HCT116 (cell line): ENCODE data around the gene FAM47E. TPM values are rescaled to one million over a fixed set of nuclear protein-coding genes. Genes with fewer than 3 reads are reported as not detected.

Source experiments
- ATAC-seq: fragments of 200-7000 bp; cut with Tn5 transposase; 2 replicates; pipeline ENCODE4 v1.9.1; 2020; ENCODE audit warnings: mild to moderate bottlenecking, moderate library complexity
- BruUV-seq: library from RNA; stranded (reverse); fragments of 400-500 nt; replicated peaks from 2 replicates; lab custom pipeline; 2021; lab: Mats Ljungman, UMichigan
- CTCF ChIA-PET: fragments of 300-600 bp; sonication (Branson Sonifier 250); formaldehyde crosslinking; loops from one replicate; lab custom pipeline; 2021; ENCODE audit warnings: antibody characterized with exemption; lab: Charles Lee
- POLR2A ChIA-PET: fragments of 300-600, 350-600 bp; sonication (Branson Sonifier 250); formaldehyde crosslinking; loops from one replicate; lab custom pipeline; 2021; ENCODE audit warnings: antibody characterized with exemption; lab: Charles Lee
- RAD21 ChIA-PET, 2 experiments: fragments of 300-600 bp; sonication (Branson Sonifier 250); formaldehyde crosslinking; loops; one replicate each; lab custom pipeline; 2023; ENCODE audit warnings: low total read pairs in 2 of 2; ENCODE audit not compliant: uncharacterized antibody in 2 of 2, unreplicated experiment in 2 of 2, low non-redundant PET in 1 of 2; lab: Charles Lee
- DNase-seq: peaks from one replicate; pipeline ENCODE4 v3.0.0-alpha.2; 2010; ENCODE audit warnings: low read depth, low spot score
- H2AFZ ChIP-seq: fragments of 200-600 bp; shearing (Covaris generic), sonication (generic); 2 replicates; pipeline ENCODE4 v1.6.1; 2017; ENCODE audit warnings: low read depth, mixed run types, mixed read lengths, antibody characterized with exemption, low read length; ENCODE audit not compliant: poor library complexity, severe bottlenecking
- H3K27ac ChIP-seq: 2 replicates; pipeline ENCODE4 v1.5.1; 2012; ENCODE audit warnings: low read depth, low read length
- H3K27me3 ChIP-seq: fragments of 200-600 bp; sonication (generic); 2 replicates; pipeline ENCODE4 v1.6.1; 2016; ENCODE audit warnings: mixed run types, low read length, mixed read lengths; ENCODE audit not compliant: insufficient read depth
- H3K36me3 ChIP-seq, 2 experiments: fragments of 200-500 bp in 1 of 2; fragments of 200-600 bp in 1 of 2; sonication (Bioruptor generic) in 1 of 2; sonication (generic) in 1 of 2; 2 replicates each; pipeline versions ENCODE4 v1.5.1 to v1.6.1; 2014 to 2016; ENCODE audit warnings: low read length in 2 of 2, inconsistent platforms in 1 of 2, mixed read lengths in 1 of 2, mixed run types in 1 of 2; ENCODE audit not compliant: insufficient read depth in 2 of 2, control insufficient read depth in 1 of 2
- H3K4me1 ChIP-seq, 2 experiments: fragments of 200-600 bp in 1 of 2; sonication (generic) in 1 of 2; 2 replicates each; pipeline versions ENCODE4 v1.5.1 to v1.6.1; 2012 to 2017; ENCODE audit warnings: low read length in 2 of 2, inconsistent platforms in 1 of 2, mild to moderate bottlenecking in 1 of 2, mixed read lengths in 1 of 2, mixed run types in 1 of 2, moderate library complexity in 1 of 2; ENCODE audit not compliant: insufficient read depth in 2 of 2, control insufficient read depth in 1 of 2
- H3K4me2 ChIP-seq: fragments of 200-600 bp; sonication (generic); 2 replicates; pipeline ENCODE4 v1.6.1; 2017; ENCODE audit warnings: mixed run types, low read length, mixed read lengths
- H3K4me3 ChIP-seq, 2 experiments: fragments of 200-600 bp in 1 of 2; sonication (generic) in 1 of 2; replicated peaks in 1 of 2; 2 replicates each; pipeline ENCODE4 v1.5.1; 2011 to 2016; ENCODE audit warnings: low read length in 2 of 2, control low read depth in 1 of 2, low read depth in 1 of 2, mild to moderate bottlenecking in 1 of 2, mixed read lengths in 1 of 2, mixed run types in 1 of 2
- H3K79me2 ChIP-seq: fragments of 200-600 bp; sonication (generic); 2 replicates; pipeline ENCODE4 v1.6.1; 2017; ENCODE audit warnings: mild to moderate bottlenecking, mixed run types, low read length, moderate library complexity, mixed read lengths; ENCODE audit not compliant: insufficient read depth
- H3K9ac ChIP-seq: fragments of 200-600 bp; sonication (generic); 2 replicates; pipeline ENCODE4 v1.6.1; 2016; ENCODE audit warnings: low read length, mixed read lengths
- H3K9me2 ChIP-seq: fragments of 200-600 bp; sonication (generic), shearing (Covaris generic); 2 replicates; pipeline ENCODE4 v1.6.1; 2017; ENCODE audit warnings: mixed run types, mild to moderate bottlenecking, moderate library complexity; ENCODE audit not compliant: insufficient read depth
- H3K9me3 ChIP-seq, 2 experiments: fragments of 200-500 bp in 1 of 2; fragments of 200-600 bp in 1 of 2; sonication (Bioruptor generic) in 1 of 2; sonication (generic) in 1 of 2; 2 replicates each; pipeline ENCODE4 v1.6.1; 2014 to 2017; ENCODE audit warnings: low read length in 2 of 2, mixed read lengths in 2 of 2, inconsistent platforms in 1 of 2, low read depth in 1 of 2, mild to moderate bottlenecking in 1 of 2, mixed run types in 1 of 2, moderate library complexity in 1 of 2; ENCODE audit not compliant: control insufficient read depth in 1 of 2, insufficient read depth in 1 of 2
- H4K20me1 ChIP-seq: fragments of 200-600 bp; sonication (generic), shearing (Covaris generic); 2 replicates; pipeline ENCODE4 v1.6.1; 2017; ENCODE audit warnings: mixed run types, mild to moderate bottlenecking, moderate library complexity; ENCODE audit not compliant: insufficient read depth
- CBX3 ChIP-seq: IDR thresholded peaks from 2 replicates; pipeline ENCODE4 v1.6.1; 2012; ENCODE audit warnings: low read depth
- EGR1 ChIP-seq: IDR thresholded peaks from 2 replicates; pipeline ENCODE4 v1.6.1; 2012; ENCODE audit warnings: low read depth
- EZH2 ChIP-seq: fragments of 200-600 bp; sonication (generic); IDR thresholded peaks from 2 replicates; pipeline ENCODE4 v1.6.1; 2017; ENCODE audit warnings: antibody characterized with exemption, mixed run types
- EZH2phosphoT487 ChIP-seq: fragments of 200-600 bp; IDR thresholded peaks from 2 replicates; pipeline ENCODE4 v1.6.1; 2018; ENCODE audit warnings: antibody characterized with exemption, borderline replicate concordance
- FOSL1 ChIP-seq: IDR thresholded peaks from 2 replicates; pipeline ENCODE4 v1.6.1; 2012; ENCODE audit warnings: low read depth
- POLR2AphosphoS5 ChIP-seq: IDR thresholded peaks from 2 replicates; pipeline ENCODE4 v1.6.1; 2011; ENCODE audit warnings: mild to moderate bottlenecking, low read depth, low read length, moderate library complexity
- RAD21 ChIP-seq: IDR thresholded peaks from 2 replicates; pipeline ENCODE4 v1.6.1; 2012; ENCODE audit warnings: low read depth, mild to moderate bottlenecking
- SIN3A ChIP-seq: IDR thresholded peaks from 2 replicates; pipeline ENCODE4 v1.6.1; 2012; ENCODE audit warnings: low read depth
- YY1 ChIP-seq: IDR thresholded peaks from 2 replicates; pipeline ENCODE4 v1.6.1; 2011; ENCODE audit warnings: low read length, low read depth, moderate library complexity, mild to moderate bottlenecking; ENCODE audit not compliant: insufficient replicate concordance; ENCODE audit errors: extremely low read depth
- ZFX ChIP-seq: fragments of 450-650 bp; IDR thresholded peaks from 2 replicates; pipeline ENCODE4 v1.6.1; 2017
- intact Hi-C: fragments of 100-400 bp; cut with micrococcal nuclease; formaldehyde crosslinking; loops from 2 replicates; pipeline ENCODE4 v1.10.0; 2022
- total RNA-seq: library from RNA; stranded (reverse); gene quantifications from one replicate; pipeline ENCODE4 v1.2.1, GENCODE V29; 2021; ENCODE audit not compliant: unreplicated experiment
- TF ChIP-seq, protein P1 (sequence below): IDR thresholded peaks from 2 replicates; pipeline ENCODE4 v1.6.1; 2012
- TF ChIP-seq, protein P2 (sequence below), 3 experiments: fragments of 200-600 bp in 1 of 3; sonication (generic) in 1 of 3; IDR thresholded peaks in 2 of 3; conservative IDR thresholded peaks in 1 of 3; 2 replicates each; pipeline ENCODE4 v1.5.1; 2012 to 2017; ENCODE audit warnings: low read depth in 2 of 3, low read length in 2 of 3, antibody characterized with exemption in 1 of 3, borderline replicate concordance in 1 of 3, control low read depth in 1 of 3, mild to moderate bottlenecking in 1 of 3, mixed read lengths in 1 of 3, mixed run types in 1 of 3, moderate library complexity in 1 of 3; ENCODE audit not compliant: insufficient read depth in 1 of 3
- TF ChIP-seq, protein P3 (sequence below): IDR thresholded peaks from 2 replicates; pipeline ENCODE4 v1.6.1; 2012

The FAM47E gene
- total RNA-seq, 1 experiment from 2014 or later = 0.91 TPM

- H3K4me2 ChIP-seq = no peak overlapping the region
- no peaks in the 10 kb centered on the region for H3K27me3 ChIP-seq
- no peak overlapping the region for H3K9ac ChIP-seq
- intact Hi-C loops = no loop called here
- no peaks in the 10 kb centered on the region for H3K79me2 ChIP-seq
- no peaks in the 10 kb centered on the region for H3K4me1 ChIP-seq
- ChIA-PET RAD21 (no interaction called here), CTCF (interaction anchor here (1.2 kb wide), 1 partner anchor 98 kb away, joined by 4 read pairs; no protein-coding TSS in a partner anchor), POLR2A (no interaction called here)
- ATAC-seq (no peak), DNase-seq (no peak)
- TF ChIP-seq EZH2phosphoT487 (no peak), RAD21 (peak; percentile 53; the same call in 1 of the 2 replicates), EGR1 (no peak), POLR2AphosphoS5 (no peak), FOSL1 (no peak), SIN3A (no peak), EZH2 (no peak), CBX3 (no peak), YY1 (no peak), ZFX (no peak)
- TF ChIP-seq, protein P1, sequence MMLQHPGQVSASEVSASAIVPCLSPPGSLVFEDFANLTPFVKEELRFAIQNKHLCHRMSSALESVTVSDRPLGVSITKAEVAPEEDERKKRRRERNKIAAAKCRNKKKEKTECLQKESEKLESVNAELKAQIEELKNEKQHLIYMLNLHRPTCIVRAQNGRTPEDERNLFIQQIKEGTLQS = no peak
- TF ChIP-seq, protein P2, sequence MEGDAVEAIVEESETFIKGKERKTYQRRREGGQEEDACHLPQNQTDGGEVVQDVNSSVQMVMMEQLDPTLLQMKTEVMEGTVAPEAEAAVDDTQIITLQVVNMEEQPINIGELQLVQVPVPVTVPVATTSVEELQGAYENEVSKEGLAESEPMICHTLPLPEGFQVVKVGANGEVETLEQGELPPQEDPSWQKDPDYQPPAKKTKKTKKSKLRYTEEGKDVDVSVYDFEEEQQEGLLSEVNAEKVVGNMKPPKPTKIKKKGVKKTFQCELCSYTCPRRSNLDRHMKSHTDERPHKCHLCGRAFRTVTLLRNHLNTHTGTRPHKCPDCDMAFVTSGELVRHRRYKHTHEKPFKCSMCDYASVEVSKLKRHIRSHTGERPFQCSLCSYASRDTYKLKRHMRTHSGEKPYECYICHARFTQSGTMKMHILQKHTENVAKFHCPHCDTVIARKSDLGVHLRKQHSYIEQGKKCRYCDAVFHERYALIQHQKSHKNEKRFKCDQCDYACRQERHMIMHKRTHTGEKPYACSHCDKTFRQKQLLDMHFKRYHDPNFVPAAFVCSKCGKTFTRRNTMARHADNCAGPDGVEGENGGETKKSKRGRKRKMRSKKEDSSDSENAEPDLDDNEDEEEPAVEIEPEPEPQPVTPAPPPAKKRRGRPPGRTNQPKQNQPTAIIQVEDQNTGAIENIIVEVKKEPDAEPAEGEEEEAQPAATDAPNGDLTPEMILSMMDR (IDR thresholded peaks at IDR 0.05 in 2 of 3, conservative IDR thresholded peaks at IDR 0.05 in 1 of 3; ENCODE audit: borderline replicate concordance in 1 of 3, insufficient read depth in 1 of 3, low read depth in 2 of 3, low read length in 2 of 3) = 0 out of 6 replicates have a peak, but pooled peaks of 2 of the 3 experiments have one; percentile 8 to 15
- TF ChIP-seq, protein P3, sequence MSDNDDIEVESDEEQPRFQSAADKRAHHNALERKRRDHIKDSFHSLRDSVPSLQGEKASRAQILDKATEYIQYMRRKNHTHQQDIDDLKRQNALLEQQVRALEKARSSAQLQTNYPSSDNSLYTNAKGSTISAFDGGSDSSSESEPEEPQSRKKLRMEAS = no peak
- H3K9me2 ChIP-seq = no peaks in the 10 kb centered on the region
- H3K9me3 ChIP-seq = no peaks in the 10 kb centered on the region
- no peak overlapping the region for H2AFZ ChIP-seq
- no peaks in the 10 kb centered on the region for H4K20me1 ChIP-seq
- H3K36me3 ChIP-seq = no peaks in the 10 kb centered on the region
- H3K4me3 ChIP-seq = no peak overlapping the region
- BruUV-seq = no TSS peak
- no peak overlapping the region for H3K27ac ChIP-seq
Measured at GRCh38 chr4:76279462-76279861, 27.9 kb downstream of the FAM47E start.
